ENCODE data around the gene SLC35F4. TPM values are rescaled to one million over a fixed set of nuclear protein-coding genes. Genes with fewer than 3 reads are reported as not detected.

Gene SLC35F4
- total RNA-seq, 1 experiment from 2014 or later, result not detected

DNA sequence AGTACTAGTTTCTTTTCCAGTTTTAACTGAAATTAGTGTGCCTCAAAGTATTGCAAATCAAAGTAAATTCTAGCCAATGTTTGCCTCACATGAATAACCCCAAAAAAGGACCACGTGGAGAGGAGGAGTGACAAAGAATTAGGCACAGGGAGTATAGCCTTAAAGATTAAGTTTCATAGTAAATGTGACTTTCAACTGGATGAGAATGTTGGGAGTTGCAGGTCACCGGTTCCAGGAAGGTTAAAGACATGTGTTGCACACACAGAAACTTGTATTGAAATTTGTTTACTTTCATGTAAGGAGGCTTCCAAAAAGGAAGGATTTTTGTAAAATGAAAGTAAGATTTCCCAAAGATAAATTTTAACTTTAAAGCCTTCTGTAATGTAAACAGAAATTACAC lies 283.1 kb downstream of the SLC35F4 start:
- peaks cover 24% of the 10 kb centered on the region for H3K27me3 ChIP-seq (ENCODE audit: insufficient read depth, low read length)
- no peaks in the 10 kb centered on the region for H4K20me1 ChIP-seq (ENCODE audit: insufficient read depth)
- no peaks in the 10 kb centered on the region for H3K9me2 ChIP-seq (ENCODE audit: insufficient read depth)
- no peak overlapping the region for H3K4me2 ChIP-seq (ENCODE audit: low read length)
- no peak overlapping the region for H2AFZ ChIP-seq (ENCODE audit: low read depth, low read length, poor library complexity, severe bottlenecking)
- RAD21 ChIA-PET (ENCODE audit: low non-redundant PET in 1 of 2, low total read pairs in 2 of 2, uncharacterized antibody in 2 of 2, unreplicated experiment in 2 of 2), result no interaction called here
- no peaks in the 10 kb centered on the region for H3K9me3 ChIP-seq (ENCODE audit: control insufficient read depth in 1 of 2, insufficient read depth in 1 of 2, low read depth in 1 of 2, low read length in 2 of 2)
- intact Hi-C loops (cut with micrococcal nuclease), result no loop called here
- no peak overlapping the region for H3K9ac ChIP-seq (ENCODE audit: low read length)
- POLR2A ChIA-PET, result no interaction called here
- H3K36me3 ChIP-seq (ENCODE audit: control insufficient read depth in 1 of 2, insufficient read depth in 2 of 2, low read length in 2 of 2), result no peaks in the 10 kb centered on the region
- H3K4me1 ChIP-seq (ENCODE audit: control insufficient read depth in 1 of 2, insufficient read depth in 2 of 2, low read length in 2 of 2), result no peaks in the 10 kb centered on the region
- H3K79me2 ChIP-seq (ENCODE audit: insufficient read depth, low read length), result no peaks in the 10 kb centered on the region
- CTCF ChIA-PET, result no interaction called here
- H3K27ac ChIP-seq (ENCODE audit: low read depth, low read length), result no peak overlapping the region
- DNase-seq (ENCODE audit: low read depth, low spot score) (no peak), ATAC-seq (no peak)
- TF ChIP-seq REST (IDR thresholded peaks at IDR 0.05; ENCODE audit: low read depth) (no peak), ELF1 (IDR thresholded peaks at IDR 0.05; ENCODE audit: borderline replicate concordance, low read depth) (no peak), EZH2phosphoT487 (IDR thresholded peaks at IDR 0.05; ENCODE audit: borderline replicate concordance) (no peak), EZH2 (IDR thresholded peaks at IDR 0.05) (no peak), SP1 (IDR thresholded peaks at IDR 0.05; ENCODE audit: low read depth) (no peak)
- no TSS peak for BruUV-seq (replicated peaks)
- no peak overlapping the region for H3K4me3 ChIP-seq (replicated peaks in 1 of 2; ENCODE audit: low read depth in 1 of 2, low read length in 2 of 2)

DNA sequence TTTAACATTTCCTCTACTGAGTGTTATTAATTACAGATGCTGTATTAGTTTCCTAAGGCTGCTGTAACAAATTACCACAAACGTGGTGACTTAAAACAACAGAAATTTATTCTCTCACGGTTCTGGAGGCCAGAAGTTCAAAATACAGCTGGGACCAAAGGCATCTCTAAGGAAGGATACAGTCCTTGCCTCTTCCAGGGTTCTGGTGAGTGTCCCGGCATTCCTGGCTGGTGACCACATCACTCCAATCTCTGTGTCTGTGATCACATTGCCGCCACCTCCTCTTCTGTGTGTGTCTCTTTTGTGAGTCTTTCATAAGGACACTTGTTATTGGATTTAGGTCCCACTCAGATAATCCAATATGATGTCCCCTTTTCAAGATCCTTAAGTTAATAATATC lies 287.1 kb downstream of the SLC35F4 start:
- Histone ChIP-seq H3K79me2 (ENCODE audit: insufficient read depth, low read length) (no peaks in the 10 kb centered on the region), H3K4me1 (ENCODE audit: control insufficient read depth in 1 of 2, insufficient read depth in 2 of 2, low read length in 2 of 2) (no peaks in the 10 kb centered on the region), H3K27ac (ENCODE audit: low read depth, low read length) (no peak overlapping the region), H3K9me2 (ENCODE audit: insufficient read depth) (no peaks in the 10 kb centered on the region), H3K4me3 (replicated peaks in 1 of 2; ENCODE audit: low read depth in 1 of 2, low read length in 2 of 2) (no peak overlapping the region), H3K36me3 (ENCODE audit: control insufficient read depth in 1 of 2, insufficient read depth in 2 of 2, low read length in 2 of 2) (no peaks in the 10 kb centered on the region), H3K4me2 (ENCODE audit: low read length) (no peak overlapping the region), H3K27me3 (ENCODE audit: insufficient read depth, low read length) (peaks cover 44% of the 10 kb centered on the region), H2AFZ (ENCODE audit: low read depth, low read length, poor library complexity, severe bottlenecking) (no peak overlapping the region), H3K9ac (ENCODE audit: low read length) (no peak overlapping the region), H3K9me3 (ENCODE audit: control insufficient read depth in 1 of 2, insufficient read depth in 1 of 2, low read depth in 1 of 2, low read length in 2 of 2) (no peaks in the 10 kb centered on the region), H4K20me1 (ENCODE audit: insufficient read depth) (no peaks in the 10 kb centered on the region)
- no TSS peak for BruUV-seq (replicated peaks)
- DNase-seq (ENCODE audit: low read depth, low spot score) (no peak), ATAC-seq (no peak)
- CTCF ChIA-PET, result no interaction called here
- intact Hi-C loops (cut with micrococcal nuclease), result no loop called here
- POLR2A ChIA-PET, result no interaction called here
- RAD21 ChIA-PET (ENCODE audit: low non-redundant PET in 1 of 2, low total read pairs in 2 of 2, uncharacterized antibody in 2 of 2, unreplicated experiment in 2 of 2), result no interaction called here
- TF ChIP-seq YY1 (IDR thresholded peaks at IDR 0.05; ENCODE audit: extremely low read depth, insufficient replicate concordance, low read depth, low read length), result no peak
- no peak for TF ChIP-seq ZFX (IDR thresholded peaks at IDR 0.05)
- no peak for TF ChIP-seq EGR1 (IDR thresholded peaks at IDR 0.05; ENCODE audit: low read depth)
- TF ChIP-seq SP1 (IDR thresholded peaks at IDR 0.05; ENCODE audit: low read depth), result no peak
- no peak for TF ChIP-seq EZH2 (IDR thresholded peaks at IDR 0.05)
- TF ChIP-seq, protein P1, sequence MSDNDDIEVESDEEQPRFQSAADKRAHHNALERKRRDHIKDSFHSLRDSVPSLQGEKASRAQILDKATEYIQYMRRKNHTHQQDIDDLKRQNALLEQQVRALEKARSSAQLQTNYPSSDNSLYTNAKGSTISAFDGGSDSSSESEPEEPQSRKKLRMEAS (IDR thresholded peaks at IDR 0.05), result no peak
- TF ChIP-seq, protein P2, sequence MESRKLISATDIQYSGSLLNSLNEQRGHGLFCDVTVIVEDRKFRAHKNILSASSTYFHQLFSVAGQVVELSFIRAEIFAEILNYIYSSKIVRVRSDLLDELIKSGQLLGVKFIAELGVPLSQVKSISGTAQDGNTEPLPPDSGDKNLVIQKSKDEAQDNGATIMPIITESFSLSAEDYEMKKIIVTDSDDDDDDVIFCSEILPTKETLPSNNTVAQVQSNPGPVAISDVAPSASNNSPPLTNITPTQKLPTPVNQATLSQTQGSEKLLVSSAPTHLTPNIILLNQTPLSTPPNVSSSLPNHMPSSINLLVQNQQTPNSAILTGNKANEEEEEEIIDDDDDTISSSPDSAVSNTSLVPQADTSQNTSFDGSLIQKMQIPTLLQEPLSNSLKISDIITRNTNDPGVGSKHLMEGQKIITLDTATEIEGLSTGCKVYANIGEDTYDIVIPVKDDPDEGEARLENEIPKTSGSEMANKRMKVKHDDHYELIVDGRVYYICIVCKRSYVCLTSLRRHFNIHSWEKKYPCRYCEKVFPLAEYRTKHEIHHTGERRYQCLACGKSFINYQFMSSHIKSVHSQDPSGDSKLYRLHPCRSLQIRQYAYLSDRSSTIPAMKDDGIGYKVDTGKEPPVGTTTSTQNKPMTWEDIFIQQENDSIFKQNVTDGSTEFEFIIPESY (IDR thresholded peaks at IDR 0.05; ENCODE audit: extremely low read depth, insufficient replicate concordance, low read length), result no peak
- TF ChIP-seq ELF1 (IDR thresholded peaks at IDR 0.05; ENCODE audit: borderline replicate concordance, low read depth), result no peak
- no peak for TF ChIP-seq RAD21 (IDR thresholded peaks at IDR 0.05; ENCODE audit: low read depth)
- TF ChIP-seq, protein P3, sequence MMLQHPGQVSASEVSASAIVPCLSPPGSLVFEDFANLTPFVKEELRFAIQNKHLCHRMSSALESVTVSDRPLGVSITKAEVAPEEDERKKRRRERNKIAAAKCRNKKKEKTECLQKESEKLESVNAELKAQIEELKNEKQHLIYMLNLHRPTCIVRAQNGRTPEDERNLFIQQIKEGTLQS (IDR thresholded peaks at IDR 0.05), result no peak
- TF ChIP-seq CEBPB (IDR thresholded peaks at IDR 0.05; ENCODE audit: low read depth), result no peak
- no peak for TF ChIP-seq TCF7L2 (IDR thresholded peaks at IDR 0.05; ENCODE audit: borderline replicate concordance, extremely low read depth, insufficient read depth, insufficient read length)
- TF ChIP-seq POLR2AphosphoS5 (IDR thresholded peaks at IDR 0.05; ENCODE audit: low read depth, low read length), result no peak
- TF ChIP-seq CBX3 (IDR thresholded peaks at IDR 0.05; ENCODE audit: low read depth), result no peak
